Neutrophil (primary cell): ENCODE measurements around the gene TCEAL5.

Source experiments
- H3K27ac ChIP-seq: fragments of 200-600 bp; sonication (generic); 2 replicates; pipeline ENCODE4 v1.5.1; 2016; ENCODE audit warnings: mild to moderate bottlenecking, moderate library complexity
- H3K27me3 ChIP-seq: fragments of 200-600 bp; sonication (generic); 2 replicates; pipeline ENCODE4 v1.6.0; 2016; ENCODE audit warnings: mild to moderate bottlenecking
- H3K36me3 ChIP-seq: fragments of 200-600 bp; sonication (generic); 2 replicates; pipeline ENCODE4 v1.5.1; 2017
- H3K4me1 ChIP-seq, 2 experiments: fragments of 200-600 bp in 1 of 2; sonication (generic) in 1 of 2; 1 replicate in 1 of 2; 2 replicates in 1 of 2; pipeline versions ENCODE4 v1.5.1 to v1.6.1; 2013 to 2016; ENCODE audit warnings: low read depth in 1 of 2, low read length in 1 of 2, mild to moderate bottlenecking in 1 of 2, moderate library complexity in 1 of 2; ENCODE audit not compliant: control insufficient read depth in 1 of 2, insufficient read depth in 1 of 2
- H3K4me3 ChIP-seq, 2 experiments: fragments of 200-600 bp in 1 of 2; sonication (generic) in 1 of 2; 1 replicate in 1 of 2; 2 replicates in 1 of 2; pipeline ENCODE4 v1.5.1; 2013 to 2016; ENCODE audit warnings: low read depth in 1 of 2, low read length in 1 of 2, mild to moderate bottlenecking in 1 of 2, moderate library complexity in 1 of 2
- H3K9me3 ChIP-seq: fragments of 200-600 bp; sonication (generic); 2 replicates; pipeline ENCODE4 v1.5.1; 2016
- CTCF ChIP-seq: fragments of 200-600 bp; sonication (generic); IDR thresholded peaks from 2 replicates; pipeline ENCODE4 v1.5.1; 2016; ENCODE audit warnings: antibody characterized with exemption

Gene TCEAL5

DNA sequence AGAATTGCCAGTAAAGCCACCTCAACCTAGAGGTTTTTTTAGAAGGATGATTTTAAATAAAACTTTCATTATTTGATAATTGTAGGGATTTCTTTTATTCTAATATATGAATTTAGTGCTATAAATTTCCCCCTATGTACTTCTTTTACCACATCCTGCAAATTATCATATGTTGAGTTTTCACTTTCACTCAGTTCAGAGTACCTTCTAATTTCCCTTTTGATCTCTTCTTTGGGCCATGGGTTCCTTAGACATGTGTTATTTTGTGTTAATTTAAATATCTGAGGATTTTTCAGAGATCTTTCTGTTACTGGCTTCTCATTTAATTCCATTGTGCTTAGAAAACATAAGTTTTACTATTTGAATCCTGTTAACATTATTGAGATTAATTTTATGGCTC is 28.2 kb upstream of the TCEAL5 start:
- Histone ChIP-seq H3K27me3 (peaks cover 15% of the 10 kb centered on the region), H3K4me1 (no peaks in the 10 kb centered on the region), H3K4me3 (no peak overlapping the region), H3K27ac (no peak overlapping the region), H3K36me3 (no peaks in the 10 kb centered on the region), H3K9me3 (no peaks in the 10 kb centered on the region)
- TF ChIP-seq CTCF, result no peak

- Histone ChIP-seq H3K4me3 (no peak overlapping the region), H3K9me3 (no peaks in the 10 kb centered on the region), H3K36me3 (no peaks in the 10 kb centered on the region), H3K27me3 (no peaks in the 10 kb centered on the region), H3K4me1 (no peaks in the 10 kb centered on the region), H3K27ac (no peak overlapping the region)
- TF ChIP-seq CTCF, result no peak
Measured at GRCh38 chrX:103293118-103293517, 16.6 kb upstream of the TCEAL5 start.

DNA sequence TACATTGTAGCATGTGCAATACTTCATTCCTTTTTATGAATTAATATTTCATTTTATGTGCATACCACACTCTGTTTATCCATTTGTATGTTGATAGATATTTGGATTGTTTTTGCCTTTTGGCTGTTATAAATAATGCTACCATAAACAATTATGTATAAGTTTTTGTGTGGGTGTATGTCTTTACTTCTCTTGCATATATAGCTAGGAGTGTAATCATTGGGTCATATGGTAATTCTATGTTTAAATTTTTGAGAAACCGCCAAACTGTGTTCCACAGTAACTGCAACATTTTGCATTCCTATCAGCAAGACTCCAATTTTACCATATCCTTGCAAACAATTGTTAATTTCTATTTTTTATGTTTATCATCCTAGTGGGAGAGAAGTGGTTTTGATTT is 3.1 kb upstream of the TCEAL5 start:
- Histone ChIP-seq H3K27ac (no peak overlapping the region), H3K36me3 (no peaks in the 10 kb centered on the region), H3K4me3 (no peak overlapping the region), H3K27me3 (peaks cover 37% of the 10 kb centered on the region), H3K9me3 (no peaks in the 10 kb centered on the region), H3K4me1 (no peaks in the 10 kb centered on the region)
- no peak for TF ChIP-seq CTCF

- Histone ChIP-seq H3K27ac (no peak overlapping the region), H3K27me3 (peaks cover 40% of the 10 kb centered on the region), H3K4me3 (no peak overlapping the region), H3K4me1 (no peaks in the 10 kb centered on the region), H3K36me3 (no peaks in the 10 kb centered on the region), H3K9me3 (no peaks in the 10 kb centered on the region)
- no peak for TF ChIP-seq CTCF
Measured at GRCh38 chrX:103275947-103276567, 493 bp downstream of the TCEAL5 start.

DNA sequence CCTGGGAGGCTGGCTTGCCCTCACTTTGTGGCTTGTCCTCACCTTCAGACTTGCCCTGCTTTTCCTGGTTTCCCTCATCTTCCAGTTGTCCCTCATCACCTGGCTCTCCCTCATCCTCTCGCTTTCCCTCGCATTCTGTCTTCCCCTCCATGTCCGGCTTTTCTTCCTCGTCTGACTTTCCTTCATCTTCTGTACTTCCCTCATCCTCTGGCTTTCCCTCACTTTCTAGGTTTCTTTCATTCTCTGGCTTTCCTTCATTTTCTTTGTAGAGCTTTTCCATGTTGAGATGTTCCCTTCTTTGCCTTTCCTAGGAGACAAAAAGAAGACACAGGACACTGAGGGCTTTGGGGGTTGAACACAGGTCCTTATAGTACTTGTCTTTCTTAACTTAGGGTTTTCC is 2.3 kb downstream of the TCEAL5 start:
- no peaks in the 10 kb centered on the region for H3K4me1 ChIP-seq

More for the DNA sequence above, 2.3 kb downstream of the TCEAL5 start:
- Histone ChIP-seq H3K36me3 (no peaks in the 10 kb centered on the region), H3K4me3 (no peak overlapping the region), H3K27me3 (peaks cover 40% of the 10 kb centered on the region), H3K9me3 (no peaks in the 10 kb centered on the region), H3K27ac (no peak overlapping the region)
- no peak for TF ChIP-seq CTCF
